Activated CD4-positive, alpha-beta T cell treated with anti-CD3 and anti-CD28 coated beads, Interleukin-2, Interleukin-6, amounts not matched to agents 100 ng/mL and 50 ng/mL, durations not matched to agents 16 hours and 8 hours (primary cell): ENCODE data around the gene TMEM41B.
A peak's percentile ranks its signal among the peaks of the same experiment; 100 is the strongest.
"Not testable (repeated sequence)": the region's sequence is repeated elsewhere in the genome, so short reads cannot be mapped to it uniquely, and the experiment has no call there.

Experiments
- DNase-seq: peaks from one replicate; pipeline ENCODE4 v3.0.0-alpha.2; 2020

TMEM41B gene

DNA sequence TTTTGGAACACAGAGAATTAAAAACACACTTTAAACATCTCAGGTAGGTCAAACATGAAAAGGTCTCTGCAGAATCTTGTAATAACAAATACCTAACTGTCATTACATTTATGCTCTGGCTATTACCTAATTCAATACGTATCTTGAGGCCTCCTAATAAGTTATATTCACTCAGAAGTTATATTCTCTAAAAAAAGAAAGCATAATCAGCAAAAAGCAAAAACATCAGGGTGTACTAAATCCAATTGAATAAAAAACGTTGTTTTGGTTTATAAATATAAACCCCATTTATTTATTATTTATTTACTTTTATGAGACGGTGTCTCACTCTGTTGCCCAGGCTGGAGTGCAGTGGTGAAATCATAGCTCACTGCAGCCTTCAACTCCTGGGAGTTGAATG, 10.2 kb downstream of the TMEM41B start:
- no peak for DNase-seq

GRCh38 chr11:9302448-9302847, 11.9 kb downstream of the TMEM41B start:
- no peak for DNase-seq

GRCh38 chr11:9301720-9302119, 12.7 kb downstream of the TMEM41B start:
- no peak for DNase-seq

GRCh38 chr11:9293646-9294045, 20.7 kb downstream of the TMEM41B start:
- DNase-seq = no peak

GRCh38 chr11:9285850-9286587, 28.4 kb downstream of the TMEM41B start:
- no peak for DNase-seq

- peak; percentile 77 for DNase-seq
These were observed 33.6 kb downstream of the TMEM41B start for GRCh38 chr11:9280655-9281301.

DNA sequence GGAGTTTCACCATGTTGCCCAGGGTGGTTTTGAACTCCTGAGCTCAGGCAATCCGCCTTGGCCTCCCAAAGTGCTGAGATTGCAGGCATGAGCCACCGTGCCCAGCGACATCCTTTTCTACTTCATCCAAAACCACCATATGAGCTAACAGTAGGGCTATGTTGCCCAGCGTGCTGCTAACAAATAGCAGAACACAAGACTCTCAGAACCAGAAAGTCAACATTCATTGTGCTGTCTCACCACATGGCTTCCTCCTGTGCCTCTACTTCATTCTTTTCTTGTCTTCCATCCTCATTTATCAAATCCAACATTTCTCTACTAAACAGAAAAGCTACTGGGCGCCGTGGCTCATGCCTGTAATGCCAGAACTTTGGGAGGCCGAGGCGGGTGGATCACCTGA, 37.2 kb downstream of the TMEM41B start:
- no peak for DNase-seq

DNA sequence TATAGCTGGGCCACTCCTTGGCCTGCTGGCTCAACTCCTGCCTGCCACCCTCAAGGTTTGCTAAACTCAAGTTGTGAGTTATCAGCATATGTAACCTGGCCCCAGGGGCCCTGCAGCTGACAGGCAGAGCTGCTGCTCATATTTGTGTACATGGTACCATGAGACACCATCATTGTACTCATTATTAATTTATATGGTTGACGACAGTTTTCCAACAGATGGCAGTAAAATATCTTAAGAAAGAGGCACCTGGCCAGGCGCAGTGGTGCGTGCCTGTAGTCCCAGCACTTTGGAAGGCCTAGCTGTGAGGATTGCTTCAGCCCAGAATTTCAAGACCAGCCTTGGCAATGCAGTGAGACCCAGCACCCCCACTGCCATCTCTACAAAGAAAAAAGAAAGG, 37.8 kb downstream of the TMEM41B start:
- no peak for DNase-seq

- no peak for DNase-seq
These were observed 39.7 kb downstream of the TMEM41B start for GRCh38 chr11:9274499-9275258.

DNA sequence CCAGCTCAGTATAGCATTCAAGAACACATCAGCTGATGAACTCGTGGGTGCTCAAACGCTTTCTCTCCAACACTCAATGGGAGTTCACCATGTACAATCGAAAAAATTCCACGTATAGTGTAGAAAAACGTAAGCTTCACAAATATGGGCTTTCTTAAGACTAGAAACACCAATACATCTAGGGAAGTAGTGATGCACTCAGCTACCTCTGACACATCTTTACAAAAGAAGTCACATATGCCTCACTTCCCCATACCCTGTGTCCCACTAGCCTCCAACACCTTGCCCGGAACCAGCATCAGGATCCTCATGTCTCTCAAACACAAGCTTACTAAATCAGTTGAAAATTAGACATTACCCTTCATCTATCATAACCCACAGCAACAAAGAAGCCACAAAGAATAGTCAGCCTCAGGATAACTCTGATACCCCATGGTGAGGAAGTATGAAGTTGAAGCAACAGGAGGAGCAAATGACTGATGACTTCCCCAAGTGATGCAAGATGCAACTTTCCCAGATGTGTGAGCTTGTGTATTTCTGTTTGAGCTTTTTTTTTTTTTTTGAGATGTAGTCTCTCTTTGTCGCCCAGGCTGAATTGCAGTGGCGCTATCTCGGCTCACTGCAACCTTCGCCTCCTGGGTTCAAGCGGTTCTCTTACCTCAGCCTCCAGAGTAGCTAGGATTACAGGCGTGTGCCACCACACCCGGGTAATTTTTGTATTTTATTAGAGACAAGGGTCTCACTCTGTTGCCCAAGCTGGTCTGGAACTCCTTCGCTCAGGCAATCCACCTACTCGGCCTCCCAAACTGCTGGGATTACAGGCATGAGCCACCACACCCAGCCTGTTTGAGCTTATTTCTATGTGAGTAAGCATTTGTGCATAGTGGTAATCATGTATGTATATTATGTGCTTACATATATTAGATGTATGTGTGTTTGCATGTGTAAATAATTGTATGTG, 40.7 kb downstream of the TMEM41B start:
- peak; percentile 12 for DNase-seq

DNA sequence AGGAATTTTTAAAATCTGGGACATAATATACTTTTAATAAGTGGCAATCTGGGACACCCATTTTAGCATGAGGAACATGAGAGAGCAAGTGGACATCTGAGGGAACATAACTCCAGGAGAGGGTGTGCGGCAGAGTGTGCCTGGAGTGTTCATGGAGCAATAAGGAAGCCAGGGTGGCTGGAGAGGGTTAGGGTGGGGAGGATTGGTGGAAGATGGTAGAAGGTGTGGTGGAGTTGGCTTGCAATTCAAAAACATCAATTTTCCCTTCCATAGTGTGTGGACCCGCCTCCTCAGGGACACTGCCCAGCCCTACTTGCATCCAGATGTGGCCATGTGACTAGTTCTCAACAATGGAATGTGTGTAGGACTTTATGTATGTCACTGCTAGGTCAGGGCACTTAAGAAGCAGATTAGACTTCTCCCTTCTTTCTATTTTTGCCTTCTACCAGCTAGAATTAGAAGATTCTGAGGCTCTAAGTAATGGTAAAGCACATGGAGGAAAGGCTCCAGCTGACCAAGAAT, 44.8 kb downstream of the TMEM41B start:
- DNase-seq = no peak

DNA sequence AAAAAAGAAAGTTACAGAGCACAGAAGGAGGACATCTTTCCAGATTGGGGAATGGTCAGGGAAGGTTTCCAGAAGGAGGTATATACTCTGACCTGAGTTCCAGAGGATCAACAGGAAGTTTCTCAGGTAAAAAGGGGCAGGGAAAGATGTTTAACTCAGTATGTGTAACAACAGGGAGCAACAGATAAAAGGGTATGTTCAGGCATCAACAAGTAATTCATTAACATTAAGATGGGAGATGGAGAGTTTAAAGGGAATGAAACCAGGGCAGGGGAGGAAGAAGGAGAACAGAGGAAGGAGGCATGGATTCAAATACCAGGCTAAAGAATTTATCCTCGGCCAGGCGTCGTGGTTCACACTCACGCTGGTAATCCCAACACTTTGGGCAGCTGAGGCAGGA, 46.7 kb downstream of the TMEM41B start:
- DNase-seq = no peak

- DNase-seq = no peak
These were observed 47.5 kb downstream of the TMEM41B start for GRCh38 chr11:9266926-9267325.

- DNase-seq = no peak
These were observed 48.2 kb downstream of the TMEM41B start for GRCh38 chr11:9266132-9266736.

DNA sequence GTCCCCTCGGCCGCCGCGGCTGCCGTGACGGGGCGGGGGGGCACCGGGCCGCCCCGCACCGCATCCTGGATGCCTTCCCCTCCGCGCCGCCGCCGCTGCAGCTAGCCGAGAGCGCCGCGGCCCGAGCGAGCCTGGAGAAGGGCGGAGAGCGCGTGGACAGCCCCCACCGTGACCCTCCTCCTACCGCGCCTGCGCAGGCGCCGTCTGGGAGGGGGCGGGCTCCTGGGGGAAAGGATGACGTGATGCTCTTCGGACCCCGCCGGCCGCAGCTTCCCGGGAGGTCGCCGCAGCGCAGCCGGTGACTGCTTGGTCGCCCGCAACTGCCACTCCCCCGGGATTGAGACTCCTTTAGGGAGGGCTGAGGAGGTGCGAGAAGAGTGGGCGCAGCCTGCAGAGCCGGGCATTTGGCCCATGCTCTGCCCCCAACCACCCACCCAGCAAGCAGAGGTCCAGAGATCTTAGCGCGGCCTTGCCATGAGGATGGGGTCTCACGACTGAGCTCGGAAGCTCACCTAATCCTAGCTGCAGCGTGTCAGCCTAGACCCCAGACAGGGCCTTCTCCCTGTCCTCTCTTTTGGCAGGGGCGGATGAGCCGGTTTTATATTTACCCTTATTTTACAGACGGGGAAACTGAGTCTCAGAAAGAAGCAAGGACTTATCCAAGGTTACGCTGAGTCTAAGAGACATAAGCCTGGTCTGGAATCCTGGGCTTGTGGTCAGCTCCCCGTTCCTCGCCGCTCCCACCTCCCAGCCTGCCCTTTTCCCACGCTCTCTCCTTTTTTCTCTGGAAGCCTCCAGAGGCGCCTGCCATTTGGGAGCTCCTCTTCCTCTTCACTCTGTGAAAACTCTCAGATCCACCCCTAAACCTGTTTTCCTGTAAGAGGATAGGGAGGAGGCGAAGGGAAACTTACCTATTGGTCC, 48.9 kb downstream of the TMEM41B start, which contains the start of gene DENND5A:
Gene DENND5A, minus strand, starts transcription at position 140 of the 921 bp plus-strand sequence. CDS start 281 bp downstream, outside the sequence.
- peak; percentile 75 for DNase-seq

DNA sequence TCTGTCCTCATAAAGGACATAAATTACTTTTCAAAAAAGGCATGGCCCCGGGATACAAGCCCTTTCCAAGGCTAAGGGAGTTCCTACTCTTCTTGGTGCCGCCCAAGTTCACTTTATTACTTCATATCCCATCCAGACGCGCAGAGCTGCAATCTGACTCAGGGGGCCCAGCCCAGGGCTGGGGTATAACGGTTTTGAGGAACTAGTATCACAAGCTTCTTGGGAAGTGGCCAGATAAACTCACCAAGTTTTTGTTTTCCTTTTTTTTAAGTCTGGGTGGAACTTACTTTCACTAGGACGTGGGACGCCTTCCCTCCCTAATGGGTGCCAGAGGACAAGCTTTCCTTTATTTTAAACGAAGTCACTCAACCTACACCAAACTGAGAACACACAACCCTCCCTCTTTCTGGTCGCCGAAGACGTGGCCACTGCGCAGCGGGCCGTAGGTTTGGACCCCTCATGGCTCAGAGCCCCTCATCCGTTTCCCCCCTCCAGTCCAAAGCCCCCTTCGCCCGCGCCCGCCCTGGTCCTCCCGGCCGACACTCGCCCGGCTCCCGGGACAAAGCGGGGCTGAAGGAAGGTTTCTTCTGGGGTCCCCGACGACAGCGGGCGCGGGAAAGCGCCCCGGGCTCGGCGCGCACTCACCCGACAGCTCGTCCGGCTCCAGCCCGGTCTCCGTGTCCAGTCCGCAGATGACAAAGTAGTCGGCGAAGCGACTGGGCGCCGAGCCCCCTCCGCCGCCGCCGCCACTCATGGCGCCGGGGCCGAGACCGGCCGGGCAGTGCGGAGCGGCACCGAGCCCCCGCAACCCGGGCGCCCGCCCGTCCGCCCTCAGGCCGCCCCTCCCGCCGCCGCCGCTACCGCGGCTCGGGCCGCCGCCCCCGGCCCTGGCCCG, 49.8 kb downstream of the TMEM41B start:
- peak; percentile 58 for DNase-seq

GRCh38 chr11:9263840-9264315, 50.5 kb downstream of the TMEM41B start:
- DNase-seq = peak; percentile 81

- not testable (repeated sequence) for DNase-seq
These were observed 53.6 kb downstream of the TMEM41B start for GRCh38 chr11:9260838-9261146.

GRCh38 chr11:9259981-9260837, 54.2 kb downstream of the TMEM41B start:
- DNase-seq = no peak
